AG08396 (cell line): ENCODE results near the gene MRPS18A.

ENCODE experiments used
- DNase-seq: peaks from one replicate; pipeline ENCODE4 v3.0.0; 2012; ENCODE audit warnings: low spot score, mixed read lengths

MRPS18A gene

GRCh38 chr6:43687437-43688347 is at the start of gene MRPS18A:
MRPS18A (minus strand) TSS chr6:43687791; CDS start chr6:43687779, 12 bp downstream.
- DNase-seq = peak; percentile 88

GRCh38 chr6:43736844-43737243 is 49.3 kb upstream of the MRPS18A start:
- no peak for DNase-seq

GRCh38 chr6:43736211-43736786 is 48.7 kb upstream of the MRPS18A start:
- no peak for DNase-seq

GRCh38 chr6:43735642-43736199 is 48.1 kb upstream of the MRPS18A start:
- no peak for DNase-seq

GRCh38 chr6:43734294-43734665 is 46.7 kb upstream of the MRPS18A start:
- no peak for DNase-seq

GRCh38 chr6:43733471-43734293 is 46.1 kb upstream of the MRPS18A start:
- DNase-seq = no peak

GRCh38 chr6:43730634-43731033 is 43.0 kb upstream of the MRPS18A start:
- no peak for DNase-seq

- no peak for DNase-seq
Observed at GRCh38 chr6:43729537-43729936, 41.9 kb upstream of the MRPS18A start.

GRCh38 chr6:43728586-43728985 is 41.0 kb upstream of the MRPS18A start:
- no peak for DNase-seq

GRCh38 chr6:43727634-43728033 is 40.0 kb upstream of the MRPS18A start:
- DNase-seq = no peak

GRCh38 chr6:43725643-43726580 is 38.3 kb upstream of the MRPS18A start:
- DNase-seq = no peak

- peak; percentile 92 for DNase-seq
Observed at GRCh38 chr6:43724914-43725642, 37.5 kb upstream of the MRPS18A start.

GRCh38 chr6:43724354-43724753 is 36.8 kb upstream of the MRPS18A start:
- DNase-seq = no peak

- peak; percentile 53 for DNase-seq
Observed at GRCh38 chr6:43723737-43724295, 36.2 kb upstream of the MRPS18A start.

- no peak for DNase-seq
Observed at GRCh38 chr6:43722920-43723545, 35.4 kb upstream of the MRPS18A start.

GRCh38 chr6:43720999-43721398 is 33.4 kb upstream of the MRPS18A start:
- DNase-seq = no peak

- no peak for DNase-seq
Observed at GRCh38 chr6:43719511-43719910, 31.9 kb upstream of the MRPS18A start.

- DNase-seq = no peak
Observed at GRCh38 chr6:43718387-43719105, 31.0 kb upstream of the MRPS18A start.

GRCh38 chr6:43717822-43718221 is 30.2 kb upstream of the MRPS18A start:
- no peak for DNase-seq
